Adrenal gland (tissue), 5 donors: ENCODE data around the gene SCAF1.

Experiments used
- POLR2A ChIP-seq, 2 donors: fragments of 450-650 bp; IDR thresholded peaks; one replicate each; pipeline ENCODE4 v1.6.1; 2017; ENCODE audit warnings: antibody characterized with exemption in 2 of 2, mild to moderate bottlenecking in 2 of 2, moderate library complexity in 1 of 2
- TF ChIP-seq, protein P1 (sequence below), 6 experiments: fragments of 450-650 bp in 4 of 6; fragments of 200-600 bp in 2 of 6; sonication (generic) in 1 of 6; IDR thresholded peaks; 1 replicate in 5 of 6; 2 replicates in 1 of 6; pipeline versions ENCODE4 v1.5.1 to v1.8.0; 2016 to 2021; ENCODE audit warnings: antibody characterized with exemption in 6 of 6, mild to moderate bottlenecking in 2 of 6, moderate library complexity in 1 of 6
- donor health status: DM: no; HTN: no; CAD: no.

DNA sequence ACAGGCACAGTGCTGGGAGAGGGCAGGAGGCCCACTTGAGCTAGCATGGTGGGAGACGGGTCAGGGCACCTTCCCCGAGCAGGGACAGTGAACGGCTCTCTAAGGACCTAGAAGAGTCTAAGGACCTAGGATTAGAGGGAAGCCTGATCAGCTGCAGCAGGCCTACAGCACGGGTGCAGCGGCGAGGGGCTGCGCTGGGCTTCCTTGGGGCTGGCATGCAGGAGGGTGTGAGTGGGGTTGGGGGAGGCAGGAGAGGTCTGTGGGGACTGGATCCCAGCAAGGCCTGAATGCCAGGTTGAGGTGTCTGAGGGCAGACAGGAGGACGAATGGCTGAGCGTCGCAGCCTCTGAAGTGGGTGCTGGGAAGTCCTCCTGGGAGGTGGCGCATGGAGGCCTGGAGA is 3.6 kb downstream of the SCAF1 start:
- TF ChIP-seq, protein P1, sequence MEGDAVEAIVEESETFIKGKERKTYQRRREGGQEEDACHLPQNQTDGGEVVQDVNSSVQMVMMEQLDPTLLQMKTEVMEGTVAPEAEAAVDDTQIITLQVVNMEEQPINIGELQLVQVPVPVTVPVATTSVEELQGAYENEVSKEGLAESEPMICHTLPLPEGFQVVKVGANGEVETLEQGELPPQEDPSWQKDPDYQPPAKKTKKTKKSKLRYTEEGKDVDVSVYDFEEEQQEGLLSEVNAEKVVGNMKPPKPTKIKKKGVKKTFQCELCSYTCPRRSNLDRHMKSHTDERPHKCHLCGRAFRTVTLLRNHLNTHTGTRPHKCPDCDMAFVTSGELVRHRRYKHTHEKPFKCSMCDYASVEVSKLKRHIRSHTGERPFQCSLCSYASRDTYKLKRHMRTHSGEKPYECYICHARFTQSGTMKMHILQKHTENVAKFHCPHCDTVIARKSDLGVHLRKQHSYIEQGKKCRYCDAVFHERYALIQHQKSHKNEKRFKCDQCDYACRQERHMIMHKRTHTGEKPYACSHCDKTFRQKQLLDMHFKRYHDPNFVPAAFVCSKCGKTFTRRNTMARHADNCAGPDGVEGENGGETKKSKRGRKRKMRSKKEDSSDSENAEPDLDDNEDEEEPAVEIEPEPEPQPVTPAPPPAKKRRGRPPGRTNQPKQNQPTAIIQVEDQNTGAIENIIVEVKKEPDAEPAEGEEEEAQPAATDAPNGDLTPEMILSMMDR (IDR thresholded peaks at IDR 0.05): no peak
- no peak for TF ChIP-seq POLR2A (IDR thresholded peaks at IDR 0.05)
